Measurements from ENCODE around the gene DDX5.
"Not testable (repeated sequence)": the region's sequence is repeated elsewhere in the genome, so short reads cannot be mapped to it uniquely, and the experiment has no call there.

The DDX5 gene

DNA sequence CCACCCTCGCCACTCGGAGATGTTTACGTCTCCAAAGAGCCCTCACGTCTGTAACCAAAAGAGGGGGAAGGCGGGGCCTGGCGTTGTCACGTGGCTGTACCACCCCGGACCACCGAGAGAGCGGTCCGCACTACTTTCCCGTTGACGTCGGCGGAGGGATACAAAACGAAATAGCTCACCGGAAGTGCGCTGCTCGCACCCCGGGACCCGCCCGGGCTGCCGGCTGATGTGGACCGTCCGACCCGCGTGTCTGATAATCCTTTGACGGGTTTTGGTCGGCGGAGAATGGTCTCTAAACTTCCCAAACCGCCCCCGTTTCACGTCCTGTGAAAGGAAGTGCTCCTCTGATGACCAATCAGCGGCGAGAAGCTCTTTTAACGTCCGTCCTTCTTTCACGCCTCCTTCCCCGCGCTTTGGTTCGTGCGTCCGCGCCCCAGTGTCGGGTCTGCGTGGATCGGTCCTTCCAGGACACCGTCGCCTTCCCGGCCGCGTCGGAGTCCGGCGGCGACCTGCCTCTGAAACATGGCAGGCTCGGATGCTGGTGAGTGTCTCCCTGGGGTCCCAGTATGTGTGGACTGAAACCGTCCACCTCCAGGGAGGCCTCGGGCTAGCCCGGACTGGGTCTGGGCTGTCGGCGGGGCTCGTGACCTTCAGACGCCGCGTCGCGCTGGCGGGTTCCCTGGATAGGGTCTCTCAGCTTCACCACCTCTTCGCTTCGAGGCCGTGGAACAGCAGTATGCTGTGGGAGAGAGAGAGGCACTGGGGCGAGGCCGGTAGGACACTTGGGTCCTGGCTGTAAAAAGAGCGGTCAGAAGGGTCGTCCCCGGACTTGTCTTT, 705 bp upstream of the DDX5 start, which contains the start of gene CEP95:
TSS of gene CEP95 (plus strand) at position 402 of the 837 bp plus-strand sequence. CDS start at position 523, 121 bp downstream.
- DNase-seq: peak; percentile 92

DNA sequence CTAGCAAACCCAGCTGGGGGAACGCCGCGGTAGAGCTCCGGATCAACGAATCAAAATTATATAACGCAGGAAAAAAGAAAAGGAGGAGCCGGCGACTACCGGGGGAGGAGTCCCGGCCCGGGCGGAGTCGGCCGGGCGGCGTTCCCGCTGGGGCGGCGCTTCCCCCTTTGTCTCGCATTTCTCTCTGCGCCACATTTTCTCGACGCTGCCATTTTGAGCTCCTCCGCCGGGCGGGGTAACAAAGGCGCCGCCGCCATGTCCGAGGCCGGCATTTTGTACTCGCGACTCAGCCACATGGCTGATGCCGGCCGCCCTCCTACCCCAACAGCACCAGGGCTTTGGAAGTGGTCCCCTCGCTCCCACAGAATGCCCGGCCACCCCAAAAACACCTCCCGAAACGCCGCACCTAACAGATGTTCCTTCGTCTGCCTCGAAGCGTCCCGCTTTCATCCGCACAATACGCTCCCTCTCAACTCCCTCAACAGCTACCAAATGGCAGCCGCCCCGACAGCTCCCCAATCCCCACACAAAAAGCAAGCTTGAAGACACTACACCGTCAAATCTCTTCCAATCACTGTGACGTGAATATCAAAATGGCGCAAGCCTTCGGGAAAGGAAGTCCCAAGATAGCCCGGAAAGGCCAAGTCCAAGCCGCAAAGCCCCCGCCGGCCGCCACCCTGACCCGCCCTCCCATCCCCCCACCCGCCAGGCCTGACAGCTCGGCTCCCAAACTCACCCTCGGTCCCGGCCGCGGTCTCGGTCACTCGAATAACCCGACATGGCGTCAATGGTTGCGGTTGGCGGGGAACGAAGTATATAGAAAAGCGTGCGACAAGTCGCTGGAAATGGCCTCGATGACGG, 519 bp downstream of the DDX5 start:
- DNase-seq: peak; percentile 84

DNA sequence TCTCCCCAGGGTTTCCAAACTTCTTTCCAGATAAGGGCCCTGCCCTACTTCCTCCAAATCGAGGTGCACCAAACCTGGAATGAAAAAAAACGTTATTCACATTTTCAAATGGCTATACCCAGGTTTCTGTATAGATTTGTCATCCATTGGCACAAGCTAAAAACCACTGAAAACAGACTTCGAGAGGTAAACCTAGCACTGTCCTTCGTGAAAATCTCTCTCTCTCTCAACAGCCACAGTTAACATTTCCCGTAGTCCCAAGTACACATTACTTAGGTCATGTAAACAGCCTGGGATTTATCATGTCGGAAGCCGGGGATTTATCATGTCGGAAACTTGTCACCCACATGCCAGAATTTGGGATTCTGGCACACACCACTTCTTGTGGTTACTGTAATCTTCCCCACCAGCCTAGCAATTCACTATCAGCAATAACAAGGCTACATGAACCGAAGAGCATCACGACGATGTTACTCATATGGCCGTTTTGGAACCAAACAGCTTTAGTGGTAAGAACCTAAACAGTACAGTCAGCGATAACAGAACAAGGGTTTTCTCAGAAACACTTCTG, 1.2 kb downstream of the DDX5 start:
- DNase-seq: no peak

DNA sequence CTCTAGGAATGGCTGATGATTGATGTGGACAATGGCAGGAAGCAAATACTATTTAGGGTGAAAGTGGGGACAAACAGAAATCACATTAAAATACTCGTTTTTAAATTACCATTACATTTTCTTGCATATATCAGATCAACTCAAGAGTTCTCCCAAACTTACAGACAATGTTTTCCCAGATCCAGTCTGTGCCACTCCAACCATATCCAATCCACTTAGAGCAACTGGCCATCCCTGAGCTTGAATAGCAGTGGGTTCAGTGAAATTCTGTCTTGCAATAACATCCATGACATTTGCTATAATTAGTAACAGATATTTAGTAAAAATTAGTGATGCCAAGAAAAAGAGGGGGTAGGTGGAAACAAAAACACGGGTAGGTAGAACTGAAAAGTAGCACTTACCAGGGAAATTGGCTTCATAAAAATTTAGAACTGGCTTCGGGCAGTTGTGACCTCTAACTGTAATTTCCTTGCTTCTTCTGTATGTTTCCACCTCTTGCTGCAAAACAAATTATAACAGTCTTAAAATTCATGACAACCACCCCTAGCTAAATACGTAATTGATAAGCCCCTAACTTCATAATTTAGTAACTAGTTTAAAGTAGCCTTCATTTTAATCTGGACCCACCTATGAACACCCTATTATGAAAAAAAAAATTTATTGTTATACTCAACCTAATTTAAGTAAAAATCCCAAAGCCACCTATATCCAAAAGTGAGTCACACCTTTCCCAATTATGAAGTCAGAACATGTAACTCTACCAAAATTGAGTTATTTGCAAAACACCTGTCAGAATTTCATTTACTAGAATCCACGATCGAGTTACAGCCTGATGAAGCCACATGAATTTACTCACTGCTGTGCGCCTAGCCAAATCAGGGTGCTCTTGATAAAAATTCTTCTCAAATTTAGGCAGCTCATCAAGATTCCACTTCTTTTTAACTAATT, 2.0 kb downstream of the DDX5 start:
- no peak for DNase-seq

DNA sequence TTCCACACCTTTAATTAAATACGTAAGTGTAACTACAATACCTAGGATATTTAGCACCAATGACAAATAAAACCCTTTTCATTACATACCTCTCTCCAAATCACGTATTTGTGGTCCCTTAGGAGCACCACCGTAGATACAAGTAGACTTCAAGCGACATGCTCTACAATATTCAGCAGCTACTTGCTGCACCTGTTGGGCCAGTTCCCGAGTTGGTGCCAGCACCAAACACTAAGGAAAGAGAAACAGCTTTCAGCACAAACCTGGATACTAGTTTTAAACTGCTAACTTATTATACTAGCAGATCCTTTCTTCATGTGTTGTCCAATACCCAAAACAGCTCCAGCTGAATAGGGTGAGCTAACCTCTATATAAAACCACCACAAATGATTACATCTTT, 2.7 kb downstream of the DDX5 start:
- no peak for DNase-seq

DNA sequence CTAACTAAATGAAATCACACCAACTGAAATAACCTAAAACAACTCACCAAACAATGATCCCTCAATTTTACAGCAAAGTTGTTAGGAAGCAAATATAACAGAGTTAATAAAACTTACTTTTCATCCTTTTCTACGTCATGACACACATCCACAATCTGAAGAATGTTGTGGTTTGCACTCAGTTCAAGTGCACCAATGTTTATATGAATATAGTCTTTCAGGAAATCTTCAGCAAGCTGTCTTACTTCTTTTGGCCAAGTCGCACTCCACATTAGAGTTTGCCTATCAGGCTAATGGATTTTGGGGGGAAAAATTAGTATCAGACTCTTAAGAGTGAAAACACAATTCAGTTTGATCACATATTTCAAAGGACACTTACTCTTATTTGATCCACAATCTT, 3.3 kb downstream of the DDX5 start:
- no peak for DNase-seq

DNA sequence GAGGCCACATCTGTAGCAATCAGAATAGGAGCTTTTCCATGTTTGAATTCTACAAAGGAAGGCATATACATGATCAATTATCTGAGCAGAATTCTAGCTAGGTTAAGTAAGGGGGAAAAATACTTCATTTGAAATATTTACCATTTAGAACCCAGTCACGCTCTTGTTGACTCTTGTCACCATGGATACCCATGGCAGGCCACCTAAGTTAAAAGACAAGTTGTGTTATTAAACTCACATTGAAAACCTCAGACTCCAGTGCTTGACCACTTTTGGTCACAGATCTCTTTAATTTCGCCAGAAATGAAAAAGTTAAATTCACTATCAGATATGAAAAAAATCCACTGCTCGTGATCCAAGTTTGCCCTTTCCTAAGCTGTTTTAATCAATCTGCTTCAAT, 4.1 kb downstream of the DDX5 start:
- no peak for DNase-seq

DNA sequence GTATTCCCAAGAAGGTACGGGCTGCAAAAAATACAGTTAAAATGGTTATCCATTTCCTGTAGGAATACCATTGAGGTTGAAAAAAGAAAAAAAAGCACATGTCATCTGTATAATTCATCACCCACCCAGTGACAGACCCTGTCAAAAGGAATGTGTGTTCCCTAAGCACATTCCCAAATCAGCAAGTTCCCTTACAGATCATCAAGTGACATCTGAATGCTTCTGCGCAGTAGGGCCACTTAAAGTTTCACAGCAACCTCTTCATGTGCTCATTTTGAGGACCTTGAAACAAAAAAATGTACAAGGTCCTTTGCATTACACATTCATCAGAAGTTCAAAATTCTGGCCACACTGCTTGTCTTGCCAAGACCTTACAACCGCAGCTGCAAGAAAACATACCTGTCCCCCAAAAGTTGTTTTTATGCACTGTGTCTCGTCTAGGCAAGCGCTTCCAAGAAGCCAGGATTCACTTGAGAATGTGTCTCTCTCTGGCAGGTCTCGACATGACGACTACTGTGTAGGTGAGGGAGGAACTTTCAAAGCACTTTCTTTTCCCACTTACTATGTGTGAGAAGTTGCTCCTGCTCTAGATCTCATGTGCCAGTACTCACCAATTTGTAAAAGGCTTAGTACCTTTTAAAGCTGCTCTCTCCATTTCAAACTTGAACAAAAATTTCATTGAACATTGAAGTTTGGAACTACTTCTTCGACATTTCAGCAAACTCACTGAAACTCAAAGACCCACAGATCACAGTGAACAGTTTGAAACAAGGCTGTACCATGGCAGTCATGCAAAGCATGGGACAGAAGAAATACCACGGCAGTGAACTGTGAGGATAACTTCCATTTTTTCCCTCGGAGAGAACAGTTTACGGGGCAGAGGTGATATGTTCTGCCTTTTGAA, 5.0 kb downstream of the DDX5 start:
- DNase-seq: no peak

DNA sequence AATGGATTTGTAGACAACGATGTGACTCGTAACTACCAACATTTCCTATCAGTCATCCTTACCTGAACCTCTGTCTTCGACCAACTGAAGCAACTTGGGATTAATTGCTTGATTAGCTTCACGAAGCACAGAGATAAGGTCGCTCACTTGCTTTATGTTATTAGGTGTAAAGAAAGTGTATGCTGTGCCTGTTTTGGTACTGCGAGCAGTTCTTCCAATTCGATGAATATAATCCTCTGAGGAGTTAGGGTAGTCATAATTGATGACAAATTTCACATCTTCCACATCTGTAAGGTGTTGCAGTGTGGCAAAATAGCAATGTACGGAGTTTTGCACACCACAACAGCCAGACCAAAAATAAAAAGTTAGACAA, 5.6 kb downstream of the DDX5 start:
- no peak for DNase-seq

DNA sequence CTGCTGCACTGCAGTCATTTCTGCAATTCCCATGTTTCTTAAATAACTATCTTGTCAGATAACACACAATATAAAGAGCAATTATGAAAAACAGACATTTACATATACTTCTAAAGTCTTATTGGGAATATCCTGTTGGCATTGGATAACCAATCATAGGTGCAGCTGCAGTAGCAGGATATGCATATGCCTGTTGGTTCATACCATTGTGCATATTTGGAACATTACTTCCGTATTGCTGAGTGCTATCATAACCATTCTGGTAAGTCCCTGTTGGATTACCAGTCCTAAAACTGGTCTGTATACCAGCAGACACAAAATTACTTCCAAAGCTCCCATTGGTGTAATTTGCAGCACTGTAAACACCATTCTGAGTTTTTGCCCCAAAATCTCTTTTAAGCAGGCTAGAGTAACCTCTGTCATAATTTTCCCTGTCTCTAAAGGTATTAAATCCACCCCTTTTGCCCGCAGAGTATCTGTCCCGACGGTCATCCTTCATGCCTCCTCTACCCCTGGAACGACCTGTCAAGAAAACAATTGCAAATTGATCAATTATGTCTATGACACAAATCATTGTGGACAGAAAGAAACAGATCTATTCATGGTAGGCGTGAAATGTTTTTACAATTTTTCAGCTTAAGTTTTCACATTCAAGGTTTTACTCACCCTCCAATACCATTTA, 6.1 kb downstream of the DDX5 start:
- no peak for DNase-seq

DNA sequence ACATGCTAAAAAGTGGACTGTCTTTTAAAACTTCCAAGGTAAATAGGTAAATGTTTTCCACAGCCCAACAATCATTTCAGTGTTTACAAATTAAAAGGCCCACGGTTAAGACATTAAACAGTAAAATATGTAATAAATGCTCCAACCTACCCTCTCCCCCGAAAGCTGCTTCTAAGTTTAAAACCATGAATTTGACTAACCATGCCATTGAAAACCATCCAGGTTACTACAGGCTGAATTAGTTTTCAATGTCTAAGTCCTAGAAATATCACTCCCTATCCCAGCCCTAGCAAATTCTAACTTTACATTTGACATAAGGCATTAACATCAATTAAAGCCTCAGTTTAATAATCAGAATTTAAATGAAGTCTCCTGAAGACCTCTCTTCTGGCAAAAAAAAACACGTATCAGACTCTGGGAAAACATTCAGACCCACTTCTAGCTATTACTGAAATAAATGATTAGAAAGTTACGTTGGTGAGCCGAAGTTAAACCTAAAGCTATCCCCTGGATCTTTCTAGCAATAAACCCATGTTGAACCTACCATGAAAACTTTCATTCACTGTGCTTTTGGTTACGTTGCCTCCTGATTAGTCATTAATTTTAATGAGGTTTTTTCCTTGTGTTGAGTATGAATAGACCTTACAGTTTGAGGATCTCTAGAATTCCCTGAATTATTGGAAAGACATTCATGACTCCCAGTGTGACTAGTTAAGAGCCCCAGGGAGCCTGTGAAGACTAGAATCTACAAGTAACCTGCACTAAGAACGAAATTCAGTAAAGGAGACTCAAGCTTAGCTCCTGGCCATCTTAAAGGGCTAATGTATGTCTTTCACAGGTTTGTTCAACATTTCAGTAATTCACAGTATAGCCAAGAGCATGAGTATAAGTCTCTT, 7.5 kb downstream of the DDX5 start:
- DNase-seq: no peak

DNA sequence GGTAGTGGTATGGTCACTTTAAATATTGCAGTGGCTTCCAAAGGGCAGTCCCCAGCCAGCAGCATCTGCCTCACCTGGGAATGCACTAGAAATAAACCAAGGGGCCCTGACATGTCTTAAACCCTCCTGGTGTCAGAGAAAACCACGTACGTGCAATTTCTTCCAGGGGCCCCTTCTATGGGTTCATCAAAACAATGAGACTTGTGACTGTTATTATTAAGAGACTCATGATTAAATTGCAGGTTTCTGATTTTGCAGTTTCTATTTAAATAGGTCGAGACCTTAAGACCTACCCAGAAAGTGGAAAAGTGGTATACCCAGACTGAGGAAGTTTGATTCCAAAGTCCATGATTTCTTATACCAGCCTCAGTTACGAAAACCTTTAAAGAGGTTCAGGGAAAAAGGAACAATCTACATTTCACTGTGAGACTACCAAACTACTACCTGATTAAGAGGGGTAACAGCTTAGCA, 8.5 kb downstream of the DDX5 start:
- no peak for DNase-seq

DNA sequence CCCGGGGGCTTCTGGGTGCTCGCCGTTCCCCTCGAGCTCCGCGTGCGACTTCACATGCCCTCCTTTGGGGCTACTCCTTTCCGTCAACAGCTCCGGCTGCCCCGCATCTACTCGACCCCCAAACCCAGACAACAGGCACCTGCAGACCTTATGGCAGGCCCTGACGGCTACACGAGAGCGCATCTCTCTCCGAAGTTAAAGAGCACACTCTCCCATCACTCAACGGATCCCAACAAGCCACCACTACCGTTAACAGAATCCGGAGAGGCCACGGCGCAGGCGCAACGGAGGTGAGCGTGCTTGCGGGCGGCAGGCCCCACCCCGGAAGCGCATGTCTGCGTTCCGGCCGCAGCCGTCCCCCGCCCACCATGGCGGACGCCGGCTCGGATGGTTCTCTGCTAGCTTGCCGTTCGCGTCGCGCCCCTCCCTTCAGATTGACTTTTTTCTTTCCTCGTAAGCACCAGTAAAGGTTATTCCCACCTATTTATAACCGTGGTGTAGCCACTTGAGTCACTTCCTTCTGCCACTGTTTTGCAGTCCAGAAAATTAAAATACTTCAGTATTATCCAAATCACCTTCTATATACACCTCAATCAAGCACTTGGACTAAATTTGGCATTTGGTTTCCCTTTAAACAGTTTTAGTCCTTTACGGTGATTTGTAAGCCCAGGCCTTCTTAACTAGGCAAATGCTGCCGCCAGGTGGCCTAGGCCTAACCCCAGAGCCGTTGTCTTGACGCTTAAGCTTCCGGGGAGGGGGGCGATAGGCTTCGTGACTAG, 9.1 kb downstream of the DDX5 start, which contains the start of gene POLG2:
TSS of gene POLG2 (minus strand) at position 269 of the 779 bp plus-strand sequence. CDS start at position 183, 86 bp downstream.
- peak; percentile 95 for DNase-seq

DNA sequence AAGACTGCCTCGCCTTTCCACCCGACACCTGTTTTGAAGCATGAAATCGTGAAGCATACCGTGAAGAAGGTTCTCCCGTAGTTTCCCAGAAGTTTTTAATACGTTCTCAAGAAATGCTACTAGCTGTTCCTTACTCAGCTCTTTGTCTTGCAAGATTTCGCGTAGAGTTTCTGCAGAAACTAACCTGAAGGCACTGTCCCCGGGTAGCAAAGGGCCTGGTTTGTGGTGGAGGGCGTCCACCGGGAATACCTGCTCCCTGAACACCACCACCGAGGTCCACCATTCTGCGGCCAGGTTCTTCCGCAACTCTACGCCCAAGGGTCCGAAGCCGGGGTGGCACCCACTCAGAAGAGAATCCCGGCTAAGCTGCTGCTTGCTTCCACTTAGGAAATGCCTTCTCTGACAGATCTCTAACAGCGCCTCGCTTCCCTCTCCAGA, 9.7 kb downstream of the DDX5 start:
- DNase-seq: no peak

DNA sequence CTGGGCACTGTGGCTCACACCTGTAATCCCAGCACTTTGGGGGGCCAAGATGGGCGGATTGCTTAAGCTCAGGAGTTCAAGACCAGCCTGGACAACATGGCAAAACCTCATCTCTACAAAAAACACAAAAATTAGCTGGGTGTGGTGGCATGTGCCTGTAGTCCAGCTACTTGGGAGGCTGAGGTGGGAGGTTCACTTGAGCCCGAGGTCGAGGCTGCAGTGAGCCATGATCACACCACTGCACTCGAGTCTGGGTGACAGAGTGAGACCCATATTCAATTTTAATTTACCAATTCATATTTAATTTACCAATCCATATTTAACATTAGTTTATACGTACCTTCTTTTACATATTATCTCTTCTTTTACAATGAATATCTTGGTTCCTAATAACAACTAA, 10.8 kb downstream of the DDX5 start:
- DNase-seq: not testable (repeated sequence)

DNA sequence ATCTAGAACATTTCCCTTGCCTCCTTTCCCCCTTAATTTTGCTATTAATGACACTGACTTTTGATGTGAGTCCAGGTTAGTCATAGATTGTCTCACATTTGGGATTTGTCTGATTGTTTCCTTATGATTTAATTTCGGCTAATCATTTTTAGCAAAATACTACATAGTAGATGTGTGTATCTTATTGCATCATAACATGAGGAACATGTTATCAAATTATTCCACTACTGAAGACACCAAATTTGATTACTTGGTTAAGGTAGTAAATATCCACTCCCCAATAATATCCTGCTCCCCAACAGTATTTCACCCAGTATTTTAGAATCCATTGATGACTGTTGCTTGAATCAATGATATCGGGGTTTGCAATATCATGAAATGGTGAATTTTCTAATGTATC, 12.0 kb downstream of the DDX5 start:
- no peak for DNase-seq

DNA sequence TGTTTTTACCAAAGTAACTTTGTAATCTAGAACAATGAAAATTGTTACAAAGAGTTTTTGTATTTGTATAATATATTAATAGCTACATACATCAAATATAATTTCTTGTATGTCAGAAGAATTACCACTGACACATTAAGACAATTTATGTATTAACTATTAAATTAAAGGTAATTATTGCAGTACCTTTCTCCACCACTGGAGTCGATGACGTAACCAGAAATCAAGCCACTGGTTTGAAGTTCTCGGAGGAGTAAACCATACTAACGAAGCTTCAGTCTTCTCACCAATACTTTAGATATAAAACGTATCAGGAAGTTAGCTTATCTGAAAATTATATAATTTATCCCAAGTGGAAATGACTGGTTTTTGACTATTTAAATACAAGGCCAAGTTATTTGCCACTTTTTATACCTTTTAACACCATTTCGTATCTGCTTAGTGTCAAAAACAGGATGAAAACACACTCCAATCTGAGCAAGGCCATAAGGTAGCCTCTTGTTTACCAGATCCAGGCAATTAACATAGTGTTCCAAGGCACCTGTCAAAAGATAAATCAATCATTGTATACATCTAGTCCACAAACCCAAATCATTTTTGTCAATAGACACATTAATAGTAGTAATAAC, 13.5 kb downstream of the DDX5 start:
- no peak for DNase-seq

DNA sequence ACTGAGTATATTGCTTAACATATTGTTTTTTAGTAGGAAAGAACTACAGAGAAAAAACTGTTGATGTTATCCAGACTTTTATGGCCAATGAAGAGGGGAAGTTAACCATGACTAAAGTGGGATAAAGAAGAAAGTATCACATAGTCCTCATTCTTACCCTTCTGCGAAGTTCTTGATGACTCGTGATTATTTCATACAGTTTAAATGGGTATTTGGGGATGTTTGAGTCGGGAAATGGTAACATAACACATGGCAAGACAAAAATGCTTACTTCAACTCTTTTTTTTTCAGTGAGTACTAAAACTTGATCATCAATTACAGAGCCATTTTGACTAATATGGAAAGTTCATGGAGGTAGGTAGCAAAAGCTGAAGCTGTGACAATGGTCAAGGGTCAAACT, 14.1 kb downstream of the DDX5 start:
- DNase-seq: no peak
